Kidney (tissue), 14 donors: ENCODE results near the gene NAPB. TPM values are rescaled to one million over a fixed set of nuclear protein-coding genes. Genes with fewer than 3 reads are reported as not detected.

ENCODE experiments used
- DNase-seq, 5 donors: peaks; one replicate each; pipeline ENCODE4 v3.0.0-alpha.2; 2013 to 2020
- FAIRE-seq: peaks from 2 replicates; lab custom pipeline; 2012; peaks lifted over from hg19 to GRCh38; lab: Jason Lieb, UNC
- H3K27ac ChIP-seq, 2 donors: one replicate each; pipeline ENCODE4 v1.7.0; 2013; ENCODE audit warnings: low read depth in 2 of 2, low read length in 2 of 2, inconsistent platforms in 1 of 2
- H3K27me3 ChIP-seq: one replicate; pipeline ENCODE4 v1.7.1; 2013; ENCODE audit warnings: low read length, inconsistent platforms; ENCODE audit not compliant: control insufficient read depth, insufficient read depth
- H3K36me3 ChIP-seq, 3 donors: one replicate each; pipeline versions ENCODE4 v1.7.0 to v1.7.1; 2013; ENCODE audit warnings: low read length in 3 of 3, control low read depth in 1 of 3, inconsistent platforms in 1 of 3; ENCODE audit not compliant: insufficient read depth in 3 of 3, control insufficient read depth in 2 of 3
- H3K4me1 ChIP-seq, 3 donors: one replicate each; pipeline versions ENCODE4 v1.7.0 to v1.7.1; 2013; ENCODE audit warnings: low read length in 3 of 3, inconsistent platforms in 1 of 3, low read depth in 1 of 3; ENCODE audit not compliant: control insufficient read depth in 2 of 3, insufficient read depth in 2 of 3
- H3K4me3 ChIP-seq, 3 donors: one replicate each; pipeline versions ENCODE4 v1.7.0 to v1.8.1; 2013; ENCODE audit warnings: low read length in 3 of 3, control low read depth in 1 of 3, inconsistent platforms in 1 of 3
- H3K9ac ChIP-seq, 3 donors: one replicate each; pipeline versions ENCODE4 v1.7.0 to v1.7.1; 2013; ENCODE audit warnings: low read length in 3 of 3, control low read depth in 1 of 3, inconsistent platforms in 1 of 3
- H3K9me3 ChIP-seq, 3 donors: one replicate each; pipeline versions ENCODE4 v1.7.0 to v1.7.1; 2013; ENCODE audit warnings: low read length in 3 of 3, control low read depth in 1 of 3, inconsistent platforms in 1 of 3; ENCODE audit not compliant: control insufficient read depth in 2 of 3, insufficient read depth in 1 of 3
- intact Hi-C: fragments of 100-400 bp; cut with DNase I; formaldehyde crosslinking; loops from one replicate; pipeline ENCODE4 v1.11.1; 2022
- polyA plus RNA-seq: library from polyadenylated mRNA; stranded (reverse); fragments of 350-450 nt; fragmentation: Illumina TruSeq; extraction: RNeasy Lipid Tissue Mini Kit (QIAGEN cat#74804); gene quantifications from one replicate; pipeline ENCODE4 v1.2.3, GENCODE V29; 2014; ENCODE audit warnings: low read depth, low replicate concordance; ENCODE audit not compliant: insufficient read depth
- total RNA-seq: library from RNA; stranded (reverse); fragmentation: NEBNext Ultra II Directional; extraction: Animal tissue kit (Norgen Biotek cat#: 25700); gene quantifications from one replicate; pipeline ENCODE4 v1.2.1, GENCODE V29; 2021
- TF ChIP-seq, protein P1 (sequence below): IDR thresholded peaks from 3 replicates; pipeline ENCODE4 v1.5.1; 2012; ENCODE audit warnings: mild to moderate bottlenecking, moderate library complexity, borderline replicate concordance; ENCODE audit not compliant: insufficient read depth; ENCODE audit errors: extremely low read depth
- donor health status: control.
- donor health status: control.
- donor health status: control.
- donor health status: control.
- donor health status: control.
- donor health status: DM: yes; HTN: yes; CAD: no.
- donor health status: Normal renal cell carcinoma (clear cell type).

NAPB gene
- total and polyA plus RNA-seq, 2 donors from 2014 or later = 5.3 to 9.6 TPM

DNA sequence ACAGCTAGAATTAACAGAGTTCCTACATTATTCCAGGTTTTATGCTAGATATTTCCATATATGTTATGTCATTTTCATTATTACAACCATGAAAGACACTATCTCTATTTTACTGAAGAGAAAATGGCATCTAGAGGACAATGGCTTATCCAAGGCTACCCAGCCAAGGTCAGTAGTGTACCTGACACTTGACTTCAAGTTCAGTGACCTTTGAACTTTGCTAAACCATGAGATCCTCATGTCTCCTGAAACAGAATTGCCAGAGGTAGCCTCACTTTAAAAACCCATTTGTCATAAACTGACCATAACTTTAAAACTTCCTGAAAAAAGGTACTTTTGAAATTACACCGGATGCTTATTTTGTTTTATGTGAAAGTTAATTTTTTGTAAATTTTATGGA, 14.4 kb downstream of the NAPB start:
- FAIRE-seq (no peak), DNase-seq (no peak)
- no peak overlapping the region for H3K27ac ChIP-seq
- H3K9ac ChIP-seq = no peak overlapping the region
- H3K36me3 ChIP-seq = no peaks in the 10 kb centered on the region
- intact Hi-C loops = no loop called here
- TF ChIP-seq, protein P1, sequence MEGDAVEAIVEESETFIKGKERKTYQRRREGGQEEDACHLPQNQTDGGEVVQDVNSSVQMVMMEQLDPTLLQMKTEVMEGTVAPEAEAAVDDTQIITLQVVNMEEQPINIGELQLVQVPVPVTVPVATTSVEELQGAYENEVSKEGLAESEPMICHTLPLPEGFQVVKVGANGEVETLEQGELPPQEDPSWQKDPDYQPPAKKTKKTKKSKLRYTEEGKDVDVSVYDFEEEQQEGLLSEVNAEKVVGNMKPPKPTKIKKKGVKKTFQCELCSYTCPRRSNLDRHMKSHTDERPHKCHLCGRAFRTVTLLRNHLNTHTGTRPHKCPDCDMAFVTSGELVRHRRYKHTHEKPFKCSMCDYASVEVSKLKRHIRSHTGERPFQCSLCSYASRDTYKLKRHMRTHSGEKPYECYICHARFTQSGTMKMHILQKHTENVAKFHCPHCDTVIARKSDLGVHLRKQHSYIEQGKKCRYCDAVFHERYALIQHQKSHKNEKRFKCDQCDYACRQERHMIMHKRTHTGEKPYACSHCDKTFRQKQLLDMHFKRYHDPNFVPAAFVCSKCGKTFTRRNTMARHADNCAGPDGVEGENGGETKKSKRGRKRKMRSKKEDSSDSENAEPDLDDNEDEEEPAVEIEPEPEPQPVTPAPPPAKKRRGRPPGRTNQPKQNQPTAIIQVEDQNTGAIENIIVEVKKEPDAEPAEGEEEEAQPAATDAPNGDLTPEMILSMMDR = no peak
- H3K4me1 ChIP-seq = peaks cover 0 to 17% (median 4%) of the 10 kb centered on the region in 3 donors
- no peaks in the 10 kb centered on the region for H3K9me3 ChIP-seq
- H3K27me3 ChIP-seq = no peaks in the 10 kb centered on the region
- H3K4me3 ChIP-seq = no peak overlapping the region

GRCh38 chr20:23404196-23404595, 17.1 kb downstream of the NAPB start:
- H3K9ac ChIP-seq = no peak overlapping the region
- H3K27ac ChIP-seq = no peak overlapping the region
- TF ChIP-seq, protein P1 = no peak
- no peak overlapping the region for H3K4me3 ChIP-seq
- no peaks in the 10 kb centered on the region for H3K27me3 ChIP-seq
- DNase-seq (no peak), FAIRE-seq (no peak)
- peaks cover 0 to 12% (median 5%) of the 10 kb centered on the region in 3 donors for H3K4me1 ChIP-seq
- no peaks in the 10 kb centered on the region for H3K9me3 ChIP-seq
- intact Hi-C loops = no loop called here
- peaks cover 0 to 2% (median 0%) of the 10 kb centered on the region in 3 donors for H3K36me3 ChIP-seq

DNA sequence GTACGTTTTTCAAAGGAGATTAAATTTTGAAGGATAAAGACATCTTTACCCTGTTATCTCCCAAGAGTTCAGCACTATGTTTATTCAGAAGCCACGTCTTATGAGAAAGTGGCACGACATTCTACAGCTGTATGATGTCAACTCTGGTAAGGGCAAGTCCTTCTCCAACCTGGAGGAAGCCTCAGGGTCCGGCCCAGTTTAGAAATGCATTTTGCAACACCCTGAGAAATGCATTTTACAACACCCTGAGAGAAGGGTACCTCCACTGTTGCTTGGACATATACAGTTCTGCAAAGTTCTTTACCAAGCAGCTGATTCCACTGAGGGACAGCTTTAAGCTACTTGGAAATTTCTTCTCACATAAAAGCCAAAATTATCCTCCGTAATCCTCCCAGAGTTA, 17.5 kb downstream of the NAPB start:
- Histone ChIP-seq H3K36me3 (peaks cover 0 to 2% (median 0%) of the 10 kb centered on the region in 3 donors), H3K9me3 (no peaks in the 10 kb centered on the region), H3K27me3 (no peaks in the 10 kb centered on the region), H3K9ac (no peak overlapping the region), H3K27ac (no peak overlapping the region), H3K4me1 (peaks cover 0 to 12% (median 5%) of the 10 kb centered on the region in 3 donors), H3K4me3 (no peak overlapping the region)
- DNase-seq (no peak), FAIRE-seq (no peak)
- TF ChIP-seq, protein P1 = no peak
- intact Hi-C loops = no loop called here

- Histone ChIP-seq H3K36me3 (peaks cover 0 to 2% (median 0%) of the 10 kb centered on the region in 3 donors), H3K9ac (no peak overlapping the region), H3K9me3 (no peaks in the 10 kb centered on the region), H3K4me3 (no peak overlapping the region), H3K27me3 (no peaks in the 10 kb centered on the region), H3K27ac (peak overlapping the region in 1 of 2 donors; percentile 14), H3K4me1 (peaks cover 0 to 5% (median 1%) of the 10 kb centered on the region in 3 donors)
- no peak for FAIRE-seq
- intact Hi-C loops = no loop called here
- TF ChIP-seq, protein P1 = no peak
- no peak for DNase-seq
Measured at GRCh38 chr20:23401051-23401450, 20.2 kb downstream of the NAPB start.
